Measurements from ENCODE around the gene ERICH6. TPM values are rescaled to one million over a fixed set of nuclear protein-coding genes. Genes with fewer than 3 reads are reported as not detected.

ERICH6 gene
- total RNA-seq, 1 experiment from 2014 or later, result not detected

DNA sequence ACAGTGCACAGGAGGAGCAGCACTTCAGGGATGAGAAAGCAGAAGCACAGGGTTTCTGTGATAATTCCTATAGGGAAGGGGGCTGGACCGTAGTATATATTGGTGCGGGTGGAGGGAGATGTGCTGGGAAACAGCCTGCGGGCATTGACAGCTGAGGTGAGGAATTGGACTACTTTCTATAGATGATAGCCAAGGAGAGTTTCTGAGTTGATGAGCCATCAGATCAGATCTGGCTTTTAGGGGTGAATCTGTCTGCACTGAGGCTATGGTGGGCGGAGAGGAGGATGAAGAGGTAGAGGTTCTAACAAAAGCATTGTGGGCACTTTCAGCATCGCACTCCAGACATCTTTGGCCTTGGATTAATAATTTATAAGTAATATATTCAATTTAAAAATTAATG, 67.5 kb downstream of the ERICH6 start:
- BruUV-seq (replicated peaks), result no TSS peak
- H3K4me2 ChIP-seq (ENCODE audit: low read length), result no peak overlapping the region
- CTCF ChIA-PET, result no interaction called here

DNA sequence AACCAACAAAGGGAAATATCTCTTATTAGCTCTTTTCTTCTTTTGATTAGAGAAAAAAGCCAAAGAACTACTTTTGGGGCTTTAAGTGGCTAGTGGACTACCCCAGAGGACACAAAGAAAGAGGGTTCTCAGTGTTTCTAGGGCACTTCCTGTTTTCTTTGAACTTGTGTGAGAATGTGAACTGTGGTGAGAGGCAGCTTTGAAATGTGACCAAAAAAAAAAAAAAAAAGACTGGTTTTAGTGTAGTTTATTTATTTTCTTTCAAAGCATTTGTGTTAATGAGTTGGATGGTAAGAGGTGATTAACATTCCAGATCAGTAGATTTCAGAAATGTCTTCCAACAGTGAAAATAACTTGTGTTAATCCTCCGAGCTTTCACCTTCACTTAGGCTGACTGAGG, 68.2 kb downstream of the ERICH6 start:
- TF ChIP-seq EZH2phosphoT487 (IDR thresholded peaks at IDR 0.05; ENCODE audit: borderline replicate concordance, low read length) (no peak), CTCF (conservative IDR thresholded peaks at IDR 0.05; ENCODE audit: low read depth, low read length) (no peak), EZH2 (IDR thresholded peaks at IDR 0.05; ENCODE audit: low read length, unreplicated experiment) (no peak)

More for the DNA sequence above, 67.5 kb downstream of the ERICH6 start:
- Histone ChIP-seq H3K4me3 (ENCODE audit: low read length) (no peak overlapping the region), H3K4me1 (ENCODE audit: insufficient read depth, low read length) (peaks cover 4% of the 10 kb centered on the region; the same call in 1 of the 2 replicates), H3K27ac (ENCODE audit: low read length) (no peak overlapping the region), H3K79me2 (ENCODE audit: low read length) (no peaks in the 10 kb centered on the region), H3K27me3 (ENCODE audit: low read length) (no peaks in the 10 kb centered on the region), H2AFZ (ENCODE audit: low read length) (no peak overlapping the region), H4K20me1 (ENCODE audit: low read length) (no peaks in the 10 kb centered on the region), H3K9me3 (ENCODE audit: low read length) (no peaks in the 10 kb centered on the region), H3K9me2 (replicated peaks; ENCODE audit: low read length) (no peaks in the 10 kb centered on the region), H3K9ac (ENCODE audit: low read length) (no peak overlapping the region), H3K36me3 (ENCODE audit: low read depth, low read length) (no peaks in the 10 kb centered on the region; the same call in 1 of the 2 replicates), H3F3A (ENCODE audit: low read length, unreplicated experiment) (no peaks in the 10 kb centered on the region)
- ATAC-seq (no peak), DNase-seq (no peak)
- POLR2A ChIA-PET (ENCODE audit: unreplicated experiment), result no interaction called here
- intact Hi-C loops (cut with micrococcal nuclease), result no loop called here
- no peak for TF ChIP-seq EZH2phosphoT487 (IDR thresholded peaks at IDR 0.05; ENCODE audit: borderline replicate concordance, low read length)
- no peak for TF ChIP-seq EZH2 (IDR thresholded peaks at IDR 0.05; ENCODE audit: low read length, unreplicated experiment)
- TF ChIP-seq CTCF (conservative IDR thresholded peaks at IDR 0.05; ENCODE audit: low read depth, low read length), result no peak

DNA sequence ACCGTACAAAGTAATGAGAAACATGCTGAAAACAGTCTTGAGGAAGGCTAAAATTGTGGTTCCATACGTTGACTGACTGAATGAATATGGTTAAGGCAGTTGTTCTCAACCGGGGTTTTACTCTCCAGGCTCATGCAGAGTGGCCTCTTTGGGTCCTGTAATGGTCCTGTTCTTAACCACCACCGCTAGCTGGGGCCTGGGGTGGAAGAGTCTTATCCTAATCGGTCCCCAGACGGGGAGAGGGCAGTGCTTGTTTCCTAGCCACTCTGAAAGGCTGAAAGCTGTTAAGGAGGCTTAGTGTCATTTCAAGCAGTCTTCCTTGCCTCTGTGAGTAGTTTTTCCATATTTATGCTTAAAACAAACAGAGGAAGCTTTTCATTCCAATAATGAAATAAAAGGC, 68.6 kb downstream of the ERICH6 start:
- no peaks in the 10 kb centered on the region for H3K79me2 ChIP-seq (ENCODE audit: low read length)
- ATAC-seq (no peak), DNase-seq (no peak)
- H2AFZ ChIP-seq (ENCODE audit: low read length), result no peak overlapping the region
- intact Hi-C loops (cut with micrococcal nuclease), result no loop called here
- TF ChIP-seq EZH2phosphoT487 (IDR thresholded peaks at IDR 0.05; ENCODE audit: borderline replicate concordance, low read length), result no peak
- TF ChIP-seq EZH2 (IDR thresholded peaks at IDR 0.05; ENCODE audit: low read length, unreplicated experiment), result no peak
- TF ChIP-seq CTCF (conservative IDR thresholded peaks at IDR 0.05; ENCODE audit: low read depth, low read length), result no peak
- no peaks in the 10 kb centered on the region for H3K9me3 ChIP-seq (ENCODE audit: low read length)
- no peak overlapping the region for H3K27ac ChIP-seq (ENCODE audit: low read length)
- no peak overlapping the region for H3K4me2 ChIP-seq (ENCODE audit: low read length)
- H3K36me3 ChIP-seq (ENCODE audit: low read depth, low read length), result peaks cover 6% of the 10 kb centered on the region; the same call in 1 of the 2 replicates
- no peaks in the 10 kb centered on the region for H3F3A ChIP-seq (ENCODE audit: low read length, unreplicated experiment)
- no peaks in the 10 kb centered on the region for H3K27me3 ChIP-seq (ENCODE audit: low read length)
- no peaks in the 10 kb centered on the region for H3K9me2 ChIP-seq (replicated peaks; ENCODE audit: low read length)
- no TSS peak for BruUV-seq (replicated peaks)
- H3K4me3 ChIP-seq (ENCODE audit: low read length), result no peak overlapping the region
- ChIA-PET POLR2A (ENCODE audit: unreplicated experiment) (interaction anchor here (0.7 kb wide), 1 partner anchor 602 kb away, joined by 3 read pairs; no protein-coding TSS in a partner anchor), CTCF (no interaction called here)
- no peaks in the 10 kb centered on the region for H4K20me1 ChIP-seq (ENCODE audit: low read length)
- no peak overlapping the region for H3K9ac ChIP-seq (ENCODE audit: low read length)
- peaks cover 4% of the 10 kb centered on the region; the same call in 1 of the 2 replicates for H3K4me1 ChIP-seq (ENCODE audit: insufficient read depth, low read length)

More for the DNA sequence above, 68.2 kb downstream of the ERICH6 start:
- ChIA-PET POLR2A (ENCODE audit: unreplicated experiment) (interaction anchor here (0.7 kb wide), 1 partner anchor 602 kb away, joined by 3 read pairs; no protein-coding TSS in a partner anchor), CTCF (no interaction called here)
- H3K27me3 ChIP-seq (ENCODE audit: low read length), result no peaks in the 10 kb centered on the region
- no peak overlapping the region for H3K27ac ChIP-seq (ENCODE audit: low read length)
- H3K4me3 ChIP-seq (ENCODE audit: low read length), result no peak overlapping the region
- no peak for DNase-seq
- H3K79me2 ChIP-seq (ENCODE audit: low read length), result no peaks in the 10 kb centered on the region
- no peak for ATAC-seq
- H3K4me1 ChIP-seq (ENCODE audit: insufficient read depth, low read length), result peaks cover 4% of the 10 kb centered on the region; the same call in 1 of the 2 replicates
- no TSS peak for BruUV-seq (replicated peaks)
- peaks cover 3% of the 10 kb centered on the region; the same call in 1 of the 2 replicates for H3K36me3 ChIP-seq (ENCODE audit: low read depth, low read length)
- intact Hi-C loops (cut with micrococcal nuclease), result no loop called here
- H3F3A ChIP-seq (ENCODE audit: low read length, unreplicated experiment), result no peaks in the 10 kb centered on the region
- no peaks in the 10 kb centered on the region for H4K20me1 ChIP-seq (ENCODE audit: low read length)
- H2AFZ ChIP-seq (ENCODE audit: low read length), result no peak overlapping the region
- H3K9me2 ChIP-seq (replicated peaks; ENCODE audit: low read length), result no peaks in the 10 kb centered on the region
- H3K9me3 ChIP-seq (ENCODE audit: low read length), result no peaks in the 10 kb centered on the region
- no peak overlapping the region for H3K9ac ChIP-seq (ENCODE audit: low read length)
- H3K4me2 ChIP-seq (ENCODE audit: low read length), result no peak overlapping the region

All from PC-3 (cell line).